ENCODE measurements around the gene RGS3.
A peak's percentile ranks its signal among the peaks of the same experiment; 100 is the strongest.
"Not testable (repeated sequence)": the region's sequence is repeated elsewhere in the genome, so short reads cannot be mapped to it uniquely, and the experiment has no call there.

Gene RGS3

DNA sequence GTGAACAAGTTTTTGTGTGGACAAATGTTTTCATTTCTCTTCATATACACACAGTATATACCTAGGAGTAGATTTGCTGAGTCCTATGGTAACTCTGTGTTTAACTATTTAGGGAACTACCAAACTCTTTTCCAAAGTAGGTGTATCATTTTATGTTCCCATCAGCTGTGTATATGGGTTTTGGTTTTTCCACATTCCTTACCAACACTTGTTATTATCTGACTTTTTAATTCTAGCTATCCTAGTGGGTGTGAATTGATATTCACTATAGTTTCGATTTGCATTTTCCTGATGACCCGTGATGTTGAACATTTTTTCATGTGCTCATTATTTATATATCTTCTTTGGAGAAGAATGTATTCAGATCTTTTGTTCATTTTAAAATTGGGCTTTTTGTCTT lies 3.7 kb downstream of the RGS3 start:
- DNase-seq, result no peak

- peak in 1 of 2 experiments; percentile 33 for DNase-seq
Observed at GRCh38 chr9:113468716-113469448, 5.4 kb downstream of the RGS3 start.

GRCh38 chr9:113471143-113471542 lies 7.6 kb downstream of the RGS3 start:
- no peak for DNase-seq

- no peak for DNase-seq
Observed at GRCh38 chr9:113471566-113471965, 8.0 kb downstream of the RGS3 start.

DNA sequence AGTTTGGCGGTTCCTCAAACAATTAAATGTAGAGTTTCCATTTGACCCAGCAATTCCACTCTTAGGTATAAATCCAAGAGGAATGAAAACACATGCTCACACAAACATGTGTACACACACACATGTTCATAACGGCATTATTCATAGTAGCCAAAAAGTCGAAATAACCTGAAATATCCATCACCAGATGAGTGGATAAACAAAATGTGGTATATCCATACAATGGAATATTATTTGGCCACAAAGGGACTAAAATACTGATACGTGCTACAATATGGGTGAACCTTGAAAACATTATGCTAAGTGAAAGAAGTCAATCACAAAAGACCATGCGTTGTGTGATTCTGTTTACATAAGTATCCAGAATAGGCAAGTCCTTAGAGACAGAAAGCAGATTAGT lies 8.7 kb downstream of the RGS3 start:
- no peak for DNase-seq

DNA sequence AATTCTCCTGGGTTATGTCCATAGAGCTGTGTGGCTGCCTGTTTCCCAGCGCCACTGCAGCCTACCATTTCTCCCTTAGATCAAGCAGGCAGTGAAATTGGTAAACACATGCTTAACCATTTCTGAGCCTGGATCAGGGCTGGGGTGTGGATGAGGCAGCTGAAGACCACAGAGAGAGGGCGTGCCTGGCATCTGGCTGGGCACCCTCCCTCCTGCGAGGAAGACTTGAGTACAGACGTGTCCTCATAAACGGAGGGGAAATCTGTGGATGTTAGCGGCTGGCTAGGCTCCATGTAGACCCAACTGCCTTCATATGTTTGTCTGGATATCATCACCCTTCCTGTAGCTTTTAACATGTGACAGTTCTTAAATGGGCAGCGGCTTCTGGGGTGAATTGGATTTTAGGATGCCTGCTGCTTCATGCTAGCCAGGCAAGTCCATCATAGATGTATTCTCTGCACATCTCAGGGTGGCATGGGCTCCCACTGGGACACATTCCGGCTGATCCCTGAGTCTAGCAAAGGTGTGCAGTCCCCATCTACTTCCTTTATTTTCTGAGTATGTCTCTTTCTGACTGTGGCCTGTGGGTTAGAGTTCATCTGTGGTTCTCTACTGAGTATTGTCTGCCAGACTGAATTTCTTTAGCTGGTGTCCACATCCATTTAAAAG lies 11.0 kb downstream of the RGS3 start:
- no peak for DNase-seq

GRCh38 chr9:113475031-113475430 lies 11.5 kb downstream of the RGS3 start:
- DNase-seq, result no peak

DNA sequence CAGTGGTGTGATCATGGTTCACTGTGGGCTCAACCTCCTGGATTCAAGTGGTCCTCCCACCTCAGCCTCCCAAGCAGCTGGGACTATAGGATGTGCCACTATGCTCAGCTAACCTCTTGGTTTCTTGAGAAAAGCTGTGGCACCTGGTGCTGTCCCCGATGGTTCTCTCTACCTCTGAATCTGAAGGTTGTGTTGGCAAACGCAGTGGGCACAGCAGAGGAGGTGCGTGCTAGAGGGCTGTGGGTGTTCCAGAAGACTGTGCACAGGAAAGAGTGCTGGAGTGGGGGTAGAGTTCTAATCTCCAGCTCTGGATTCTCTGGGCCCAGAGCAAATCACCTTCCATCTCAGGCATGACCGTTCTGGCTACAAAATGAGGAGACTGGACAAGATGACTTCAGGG lies 12.5 kb downstream of the RGS3 start:
- no peak for DNase-seq

DNA sequence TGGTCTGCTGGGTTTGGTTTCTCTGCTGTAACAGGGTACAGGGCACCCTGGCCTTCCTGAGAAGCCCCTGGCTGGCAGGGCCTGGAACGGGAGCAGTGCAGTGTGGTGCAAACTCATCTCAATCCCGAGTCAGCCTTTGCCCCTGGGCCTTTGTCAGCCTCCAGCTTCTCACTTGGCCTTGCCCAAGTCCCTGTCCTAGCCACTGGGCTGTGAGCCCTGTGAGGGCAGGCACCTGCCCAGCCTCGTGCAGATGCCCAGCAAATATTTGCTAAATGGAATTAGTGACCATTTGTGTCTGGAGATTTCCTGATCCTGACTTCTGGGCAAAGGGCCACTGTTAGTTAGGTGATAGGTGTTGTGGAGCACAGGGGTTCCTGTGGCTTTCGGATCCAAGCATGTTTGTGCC lies 13.0 kb downstream of the RGS3 start:
- no peak for DNase-seq

DNA sequence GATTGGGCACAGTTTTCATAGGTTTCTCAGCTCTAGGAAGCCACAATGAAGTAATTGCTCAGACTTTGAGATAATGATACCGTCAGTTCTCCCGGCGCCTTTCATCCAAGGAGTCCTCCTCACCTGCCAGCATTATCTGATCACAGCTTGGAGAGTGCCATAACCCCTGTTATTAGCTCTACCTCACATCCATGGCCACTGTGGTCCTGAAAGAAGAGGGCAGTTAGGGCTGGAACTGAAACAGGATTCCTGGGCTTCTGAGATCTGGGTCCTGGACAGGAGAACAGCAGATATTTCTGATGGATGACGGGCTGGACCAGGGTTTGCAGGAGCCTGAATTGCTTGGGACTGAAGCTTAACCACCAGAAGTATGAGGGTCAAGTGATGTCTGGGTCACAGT lies 13.5 kb downstream of the RGS3 start:
- DNase-seq, result no peak

- no peak for DNase-seq
Observed at GRCh38 chr9:113477661-113478060, 14.1 kb downstream of the RGS3 start.

DNA sequence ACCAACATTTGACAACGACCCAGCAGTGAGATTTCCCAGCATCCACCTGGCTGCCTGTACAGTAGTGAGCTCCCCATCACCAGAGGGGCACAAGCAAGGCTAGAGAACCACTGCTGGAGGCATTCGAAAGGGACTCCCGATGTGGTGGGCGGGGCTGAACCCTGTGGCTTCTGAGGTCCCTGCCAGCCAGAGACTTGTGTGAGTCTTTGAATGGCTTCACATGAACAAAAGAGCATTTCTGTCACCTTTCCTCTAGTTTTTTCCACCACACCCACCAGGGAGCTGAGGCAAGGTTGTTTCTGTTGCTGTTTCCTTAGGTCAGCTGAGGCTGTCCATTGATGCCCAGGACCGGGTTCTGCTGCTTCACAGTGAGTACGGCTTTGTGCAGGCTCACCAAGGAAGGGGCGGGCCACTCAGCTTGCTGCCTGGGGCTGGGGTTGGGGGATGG lies 15.7 kb downstream of the RGS3 start:
- no peak for DNase-seq

GRCh38 chr9:113480612-113481011 lies 17.1 kb downstream of the RGS3 start:
- DNase-seq, result no peak

GRCh38 chr9:113481176-113481787 lies 17.8 kb downstream of the RGS3 start:
- DNase-seq, result peak; percentile 45

- no peak for DNase-seq
Observed at GRCh38 chr9:113482341-113482740, 18.8 kb downstream of the RGS3 start.

- no peak for DNase-seq
Observed at GRCh38 chr9:113482991-113483675, 19.6 kb downstream of the RGS3 start.

DNA sequence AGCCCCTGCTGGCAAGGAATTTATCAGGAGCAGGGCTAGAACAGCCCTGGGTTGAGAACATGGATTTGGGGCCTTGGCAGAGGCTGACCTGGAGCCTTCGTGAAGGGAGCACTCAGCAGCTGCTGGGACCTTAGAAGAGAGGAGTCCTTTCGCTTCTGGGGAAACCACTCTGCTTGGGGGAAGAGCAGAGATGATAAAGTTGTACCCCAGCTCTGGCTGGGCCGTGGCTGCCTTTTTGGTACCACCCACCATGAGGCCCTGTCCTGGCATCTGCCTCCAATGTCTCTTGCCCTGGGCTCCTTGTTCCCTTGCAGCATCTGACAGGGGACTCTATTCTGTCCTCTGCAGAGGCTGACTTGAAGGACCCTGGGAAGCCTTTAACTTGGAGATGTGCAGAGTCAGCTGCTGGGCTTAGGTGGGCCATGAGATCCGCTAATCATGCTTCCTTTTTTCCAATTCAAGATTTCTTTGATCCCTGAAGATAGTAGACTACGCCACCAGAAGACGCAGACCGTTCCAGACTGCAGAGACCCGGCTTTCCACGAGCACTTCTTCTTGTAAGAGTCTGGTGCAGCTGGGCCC lies 20.2 kb downstream of the RGS3 start:
- no peak for DNase-seq

DNA sequence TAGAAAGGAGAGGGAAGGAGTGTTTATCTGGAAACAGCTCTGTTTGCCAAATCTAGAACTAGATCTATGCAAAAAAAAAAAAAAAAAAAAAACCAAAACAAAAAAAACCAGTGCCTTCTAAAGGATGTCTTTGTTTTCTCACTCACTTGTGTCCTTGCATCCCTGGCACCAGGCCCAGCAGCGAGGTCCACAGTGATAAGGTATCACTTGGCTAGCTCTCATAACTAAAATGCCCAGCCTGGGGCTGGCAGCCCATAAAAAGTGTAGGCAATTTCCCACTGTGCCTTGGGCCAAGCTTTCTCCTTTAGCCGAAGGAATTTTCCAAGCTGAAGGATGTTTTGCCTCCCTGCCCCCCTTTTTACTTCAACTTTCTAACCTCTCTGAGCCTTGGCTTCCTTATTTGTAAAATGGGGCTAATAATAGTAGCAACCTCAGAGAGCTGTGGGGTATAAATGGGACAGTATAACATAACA lies 20.8 kb downstream of the RGS3 start:
- no peak for DNase-seq

- DNase-seq, result no peak
Observed at GRCh38 chr9:113485761-113486115, 22.2 kb downstream of the RGS3 start.

DNA sequence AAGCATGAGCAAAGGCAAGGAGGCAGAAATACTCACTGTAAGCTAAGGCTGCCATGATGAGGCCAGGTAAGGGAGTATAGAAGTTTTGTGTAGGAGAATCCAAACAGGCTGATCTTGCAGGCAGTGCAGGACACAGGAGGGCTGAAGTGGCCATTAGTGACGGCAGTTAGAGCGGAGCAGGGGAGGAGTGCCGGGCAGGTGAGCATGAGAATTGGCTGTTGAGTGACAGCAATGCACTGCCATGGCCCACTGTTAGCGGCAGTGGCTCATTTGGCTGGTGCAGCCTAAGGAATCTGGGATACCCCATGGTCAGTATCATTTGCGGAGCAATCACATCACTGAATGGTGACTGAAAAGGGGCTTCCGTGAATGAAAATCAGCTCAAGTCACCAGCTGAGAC lies 22.8 kb downstream of the RGS3 start:
- DNase-seq, result no peak

DNA sequence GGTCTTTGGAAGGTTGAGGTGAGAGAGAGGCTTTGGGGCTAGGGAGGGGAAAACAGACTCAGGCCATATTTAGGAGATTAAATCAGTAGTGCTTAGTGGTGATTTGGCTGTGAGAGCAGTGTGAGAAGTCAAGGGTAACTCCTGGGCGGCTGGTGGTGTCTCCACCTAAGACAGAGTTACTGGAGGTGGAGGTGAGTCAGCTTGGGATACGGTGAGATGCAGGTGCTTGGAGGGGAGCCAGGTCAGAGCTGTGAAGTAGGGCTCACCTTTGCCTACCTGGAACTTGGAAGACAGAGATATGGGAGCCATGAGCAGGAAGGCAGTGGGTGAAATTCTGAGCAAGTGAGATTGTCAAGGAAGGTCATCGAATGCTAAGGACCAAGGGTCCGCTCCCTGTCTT lies 24.5 kb downstream of the RGS3 start:
- no peak for DNase-seq

- DNase-seq, result no peak
Observed at GRCh38 chr9:113488490-113488889, 25.0 kb downstream of the RGS3 start.

DNA sequence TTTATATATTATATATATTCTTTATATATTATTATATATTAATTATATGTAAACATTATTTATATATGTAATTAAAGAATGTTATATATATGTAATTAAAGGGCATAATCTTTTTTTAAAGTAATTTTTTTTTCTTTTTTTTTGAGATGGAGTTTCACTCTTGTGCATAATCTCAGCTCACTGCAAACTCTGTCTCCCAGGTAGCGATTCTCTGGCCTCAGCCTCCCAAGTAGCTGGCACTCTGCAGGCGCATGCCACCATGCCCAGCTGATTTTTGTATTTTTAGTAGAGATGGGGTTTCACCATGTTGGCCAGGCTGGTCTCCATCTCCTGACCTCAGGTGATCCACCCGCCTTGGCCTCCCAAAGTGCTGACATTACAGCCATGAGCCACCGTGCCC lies 27.6 kb downstream of the RGS3 start:
- not testable (repeated sequence) for DNase-seq
